ENCODE data around the gene PTPRN2.

Gene PTPRN2

DNA sequence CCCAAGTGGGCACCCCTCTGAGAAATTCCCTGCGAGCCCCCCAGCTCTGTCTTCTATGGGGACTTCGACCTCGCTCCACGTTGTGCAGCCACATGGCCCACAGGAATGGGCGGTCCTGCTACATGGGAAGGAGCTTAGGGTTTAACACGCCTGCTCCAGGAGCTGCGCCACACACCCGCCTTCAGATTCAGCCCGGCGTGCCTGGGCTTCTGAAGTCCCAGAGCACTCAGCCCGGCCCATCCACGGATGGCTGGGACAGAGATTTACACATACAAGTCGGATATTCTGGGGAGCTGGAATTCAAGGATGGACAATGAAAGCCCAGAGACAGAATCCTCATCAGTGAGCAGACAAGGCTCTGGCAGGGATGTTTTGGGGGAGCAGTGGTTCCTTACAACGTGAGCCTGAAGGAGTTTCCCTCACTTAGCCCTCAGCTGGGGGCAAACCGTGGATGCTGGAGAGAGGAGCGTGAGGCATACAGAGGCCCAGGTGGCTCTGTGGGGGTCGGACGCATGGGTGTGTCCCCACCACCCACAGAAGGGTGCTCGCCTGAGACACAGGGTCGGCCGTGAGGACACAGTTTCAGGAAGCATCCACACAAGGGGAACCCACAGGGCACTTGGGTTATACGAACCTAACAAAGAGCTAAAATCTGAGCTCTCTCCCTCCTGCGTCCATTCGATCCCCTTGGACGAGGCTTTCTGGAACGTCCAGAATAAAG lies 877.9 kb downstream of the PTPRN2 start:
- H3K4me3 ChIP-seq (ENCODE audit: low read depth, low read length) = no peak overlapping the region
- TF ChIP-seq, protein P1, sequence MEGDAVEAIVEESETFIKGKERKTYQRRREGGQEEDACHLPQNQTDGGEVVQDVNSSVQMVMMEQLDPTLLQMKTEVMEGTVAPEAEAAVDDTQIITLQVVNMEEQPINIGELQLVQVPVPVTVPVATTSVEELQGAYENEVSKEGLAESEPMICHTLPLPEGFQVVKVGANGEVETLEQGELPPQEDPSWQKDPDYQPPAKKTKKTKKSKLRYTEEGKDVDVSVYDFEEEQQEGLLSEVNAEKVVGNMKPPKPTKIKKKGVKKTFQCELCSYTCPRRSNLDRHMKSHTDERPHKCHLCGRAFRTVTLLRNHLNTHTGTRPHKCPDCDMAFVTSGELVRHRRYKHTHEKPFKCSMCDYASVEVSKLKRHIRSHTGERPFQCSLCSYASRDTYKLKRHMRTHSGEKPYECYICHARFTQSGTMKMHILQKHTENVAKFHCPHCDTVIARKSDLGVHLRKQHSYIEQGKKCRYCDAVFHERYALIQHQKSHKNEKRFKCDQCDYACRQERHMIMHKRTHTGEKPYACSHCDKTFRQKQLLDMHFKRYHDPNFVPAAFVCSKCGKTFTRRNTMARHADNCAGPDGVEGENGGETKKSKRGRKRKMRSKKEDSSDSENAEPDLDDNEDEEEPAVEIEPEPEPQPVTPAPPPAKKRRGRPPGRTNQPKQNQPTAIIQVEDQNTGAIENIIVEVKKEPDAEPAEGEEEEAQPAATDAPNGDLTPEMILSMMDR (IDR thresholded peaks at IDR 0.05; ENCODE audit: low read depth, low read length) = no peak

DNA sequence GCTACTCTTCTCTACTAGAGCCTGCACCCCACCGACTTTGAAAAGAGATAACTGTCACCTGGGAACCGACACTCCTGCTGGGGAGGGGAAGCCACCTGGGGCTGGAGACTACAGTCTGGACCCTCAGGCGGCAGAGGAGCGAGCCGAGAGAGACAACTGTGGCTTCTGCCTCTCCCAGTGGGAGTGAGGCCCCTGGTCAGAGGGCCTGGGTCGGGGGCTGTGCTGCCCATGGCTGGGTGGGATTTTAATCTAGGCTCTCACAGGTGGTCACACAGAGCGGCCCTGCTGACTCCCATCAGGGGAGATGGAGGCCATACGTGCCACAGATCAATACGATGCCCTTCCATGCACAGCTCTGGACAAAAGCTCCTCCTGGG lies 878.7 kb downstream of the PTPRN2 start:
- no peak overlapping the region for H3K4me3 ChIP-seq (ENCODE audit: low read depth, low read length)
- TF ChIP-seq, protein P1 (IDR thresholded peaks at IDR 0.05; ENCODE audit: low read depth, low read length) = no peak

DNA sequence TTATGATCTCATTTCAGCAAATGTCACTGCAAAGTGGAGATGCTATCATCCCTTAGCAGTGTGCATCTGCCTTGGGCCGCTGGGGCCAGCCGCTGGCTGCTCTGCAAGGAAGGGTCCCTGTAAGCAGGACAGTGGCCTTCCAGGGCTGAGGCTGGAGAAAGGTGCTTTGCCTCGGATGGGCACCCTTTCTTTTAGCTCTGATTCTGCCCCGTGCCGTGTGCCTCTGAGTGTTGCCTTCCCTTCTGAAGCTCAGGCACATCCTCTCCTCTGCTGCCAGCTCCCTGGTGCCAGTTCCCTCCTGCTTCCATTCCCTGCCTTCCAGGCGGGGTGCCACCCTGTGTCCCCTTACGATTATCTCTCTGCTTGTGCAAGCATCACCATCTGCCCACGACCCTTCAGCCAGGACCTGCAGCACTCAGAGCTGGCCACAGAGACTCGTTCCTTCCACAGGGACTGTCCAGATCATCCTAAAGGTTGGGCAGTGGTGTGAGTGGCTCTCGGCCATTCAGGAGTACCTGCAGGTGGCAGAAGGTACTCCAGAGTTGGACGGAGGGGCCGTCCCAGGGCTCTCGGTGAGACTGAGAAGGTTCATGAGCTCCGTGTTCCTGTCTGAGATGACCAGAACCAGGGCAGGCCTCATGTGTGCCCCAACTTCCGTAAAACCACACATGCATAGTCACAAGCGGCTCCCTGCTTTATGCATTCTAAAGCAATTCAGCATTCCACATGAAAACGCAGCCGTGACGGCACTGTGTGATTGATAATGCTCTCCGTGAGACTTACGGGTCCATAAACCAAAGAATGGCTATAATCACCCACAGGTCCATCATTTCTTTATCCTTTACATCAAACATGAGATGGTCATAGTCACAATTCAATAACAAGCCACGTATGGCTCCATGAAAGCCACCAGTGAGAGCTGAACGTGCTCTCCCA lies 879.4 kb downstream of the PTPRN2 start:
- TF ChIP-seq, protein P1 (IDR thresholded peaks at IDR 0.05; ENCODE audit: low read depth, low read length) = no peak
- no peak overlapping the region for H3K4me3 ChIP-seq (ENCODE audit: low read depth, low read length)

DNA sequence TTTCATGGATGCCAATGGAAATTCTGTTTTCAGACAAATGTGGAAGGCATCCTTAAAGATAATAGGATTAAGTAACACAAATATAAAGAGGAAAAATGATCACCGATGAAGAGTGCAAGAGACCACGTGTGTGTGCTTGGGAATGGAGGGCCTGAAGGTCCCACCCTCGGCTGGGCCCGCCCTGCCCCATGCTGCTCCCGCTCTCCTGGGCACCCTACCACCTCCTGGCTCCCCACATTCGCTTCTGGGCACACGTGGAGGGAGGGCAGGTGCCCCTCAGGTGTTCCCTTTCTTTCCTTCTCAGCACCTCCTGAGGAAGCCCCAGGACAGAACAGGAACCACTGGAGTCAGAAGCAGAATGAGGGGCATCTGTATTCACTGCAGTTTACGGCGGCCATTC lies 883.3 kb downstream of the PTPRN2 start:
- TF ChIP-seq, protein P1 (IDR thresholded peaks at IDR 0.05; ENCODE audit: low read depth, low read length) = no peak
- no peak overlapping the region for H3K4me3 ChIP-seq (ENCODE audit: low read depth, low read length)

DNA sequence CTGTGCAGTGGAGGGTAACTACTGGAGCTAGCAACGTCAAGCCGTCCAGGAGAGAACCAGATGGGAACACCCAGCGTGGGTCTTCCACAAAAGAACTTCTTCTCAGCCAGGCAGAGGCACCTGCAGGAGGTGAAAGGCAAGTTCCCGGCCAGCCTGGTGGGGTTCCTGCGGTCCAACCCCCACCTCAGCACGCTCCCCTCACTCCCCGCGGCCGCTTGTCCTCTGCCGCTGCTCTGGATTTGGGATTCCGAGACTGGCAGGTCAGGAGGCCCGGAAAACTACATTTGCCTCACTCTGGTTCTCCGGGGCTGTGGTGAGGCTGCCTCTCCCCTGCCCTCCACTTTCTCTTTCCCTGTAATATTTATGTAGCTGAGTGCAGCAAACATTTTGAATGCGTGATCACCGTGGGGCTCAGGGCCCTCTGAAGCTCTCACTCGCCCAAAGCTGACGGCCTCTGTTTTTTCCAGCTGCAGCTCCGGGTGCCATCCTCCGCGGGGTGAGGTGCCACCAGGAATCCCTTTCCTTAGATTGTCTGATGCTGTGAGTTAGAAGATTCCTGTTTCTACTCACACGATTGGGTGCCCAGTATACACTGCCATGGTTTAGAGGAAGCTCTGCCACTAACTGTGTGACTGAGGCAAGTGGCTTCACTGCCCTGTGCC lies 884.0 kb downstream of the PTPRN2 start:
- no peak overlapping the region for H3K4me3 ChIP-seq (ENCODE audit: low read depth, low read length)
- TF ChIP-seq, protein P1 (IDR thresholded peaks at IDR 0.05; ENCODE audit: low read depth, low read length) = no peak

DNA sequence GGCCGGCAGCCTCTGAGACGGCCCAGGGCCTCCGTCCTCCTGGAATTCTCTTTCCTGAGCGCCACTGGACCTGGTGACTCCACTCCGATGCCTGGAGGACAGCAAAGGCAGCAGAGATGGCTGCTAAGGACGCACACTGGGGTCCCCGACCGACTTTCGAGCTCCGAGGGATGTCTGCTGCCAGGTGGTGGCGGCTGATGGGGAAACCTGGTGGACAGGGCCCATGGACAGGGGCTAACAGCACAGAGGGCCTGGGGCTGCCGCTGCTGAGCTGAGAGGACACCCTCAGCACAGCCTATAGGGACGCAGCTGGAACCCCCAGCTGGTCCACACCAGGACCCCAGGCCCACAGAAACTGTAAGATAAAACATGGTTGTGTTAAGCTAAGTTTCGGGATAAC lies 884.5 kb downstream of the PTPRN2 start:
- TF ChIP-seq, protein P1 (IDR thresholded peaks at IDR 0.05; ENCODE audit: low read depth, low read length) = no peak
- no peak overlapping the region for H3K4me3 ChIP-seq (ENCODE audit: low read depth, low read length)

Data from WI38 (cell line).